GM23338 (cell line): ENCODE data around the gene DDX50. TPM values are rescaled to one million over a fixed set of nuclear protein-coding genes. Genes with fewer than 3 reads are reported as not detected.

Source experiments
- ATAC-seq: fragments of 200-7000 bp; cut with Tn5 transposase; 3 replicates; pipeline ENCODE4 v1.9.1; 2020
- DNase-seq: peaks from one replicate; pipeline ENCODE4 v3.0.0-alpha.2; 2015; ENCODE audit warnings: low spot score
- H2AFZ ChIP-seq: fragments of 200-600 bp; sonication (generic); 2 replicates; pipeline ENCODE4 v1.8.0; 2016; ENCODE audit warnings: antibody characterized with exemption, mild to moderate bottlenecking, moderate library complexity
- H3F3A ChIP-seq: fragments of 200-600 bp; sonication (generic); replicated peaks from 2 replicates; pipeline ENCODE4 v1.8.0; 2017; ENCODE audit warnings: antibody characterized with exemption, mixed run types, low read depth
- H3K27ac ChIP-seq: fragments of 200-600 bp; sonication (generic); 2 replicates; pipeline ENCODE4 v1.6.1; 2016; ENCODE audit warnings: low read depth
- H3K27me3 ChIP-seq: fragments of 200-600 bp; sonication (generic); 2 replicates; pipeline ENCODE4 v1.8.0; 2016; ENCODE audit warnings: mild to moderate bottlenecking, mixed run types, moderate library complexity; ENCODE audit not compliant: insufficient read depth
- H3K36me3 ChIP-seq: fragments of 200-600 bp; sonication (generic); 2 replicates; pipeline ENCODE4 v1.8.0; 2016; ENCODE audit warnings: mild to moderate bottlenecking; ENCODE audit not compliant: insufficient read depth
- H3K4me1 ChIP-seq: fragments of 200-600 bp; sonication (generic); 2 replicates; pipeline ENCODE4 v1.8.0; 2016; ENCODE audit warnings: mild to moderate bottlenecking, moderate library complexity; ENCODE audit not compliant: insufficient read depth
- H3K4me2 ChIP-seq: fragments of 200-600 bp; sonication (generic); 2 replicates; pipeline ENCODE4 v1.7.1; 2017; ENCODE audit warnings: mixed run types
- H3K4me3 ChIP-seq: fragments of 200-600 bp; sonication (generic); 2 replicates; pipeline ENCODE4 v1.6.1; 2016; ENCODE audit warnings: mixed run types
- H3K79me2 ChIP-seq: fragments of 200-600 bp; sonication (generic); replicated peaks from 2 replicates; pipeline ENCODE4 v1.8.0; 2017; ENCODE audit warnings: mild to moderate bottlenecking; ENCODE audit not compliant: insufficient read depth
- H3K9me2 ChIP-seq: fragments of 200-600 bp; sonication (generic); 2 replicates; pipeline ENCODE4 v1.8.0; 2017; ENCODE audit not compliant: insufficient read depth
- H4K20me1 ChIP-seq: fragments of 200-600 bp; sonication (generic); replicated peaks from 2 replicates; pipeline ENCODE4 v1.8.0; 2017; ENCODE audit warnings: mild to moderate bottlenecking; ENCODE audit not compliant: insufficient read depth
- H3K27ac Mint-ChIP-seq: 2 replicates; pipeline ENCODE4 v1.8.0; 2020; ENCODE audit warnings: inconsistent platforms, mild to moderate bottlenecking, moderate library complexity, mixed read lengths
- H3K27me3 Mint-ChIP-seq: 3 replicates; pipeline ENCODE4 v1.8.0; 2022; ENCODE audit warnings: low read depth, mild to moderate bottlenecking, moderate library complexity, mixed read lengths, inconsistent platforms; ENCODE audit not compliant: insufficient read depth, poor library complexity
- H3K36me3 Mint-ChIP-seq: 3 replicates; pipeline ENCODE4 v1.8.0; 2021; ENCODE audit warnings: low read depth, mild to moderate bottlenecking, inconsistent platforms, moderate library complexity, mixed read lengths
- H3K4me1 Mint-ChIP-seq: 3 replicates; pipeline ENCODE4 v1.8.0; 2020; ENCODE audit warnings: mild to moderate bottlenecking, inconsistent platforms, mixed read lengths
- H3K4me3 Mint-ChIP-seq: 3 replicates; pipeline ENCODE4 v1.8.0; 2021; ENCODE audit warnings: moderate library complexity, mild to moderate bottlenecking, inconsistent platforms, mixed read lengths
- H3K9me3 Mint-ChIP-seq: 3 replicates; pipeline ENCODE4 v1.8.0; 2020; ENCODE audit warnings: moderate library complexity, mild to moderate bottlenecking, inconsistent platforms, mixed read lengths
- CREB1 ChIP-seq: fragments of 250-450 bp; sonication (Bioruptor Pico); IDR thresholded peaks from 2 replicates; pipeline ENCODE4 v1.5.0; 2020; ENCODE audit warnings: low read depth, mild to moderate bottlenecking, moderate library complexity
- ETS1 ChIP-seq: IDR thresholded peaks from 2 replicates; pipeline ENCODE4 v1.6.1; 2016; ENCODE audit warnings: antibody characterized with exemption
- EZH2 ChIP-seq: fragments of 200-600 bp; sonication (generic); IDR thresholded peaks from one replicate; pipeline ENCODE4 v1.8.0; 2017; ENCODE audit warnings: antibody characterized with exemption, mild to moderate bottlenecking, low read depth; ENCODE audit not compliant: unreplicated experiment
- EZH2phosphoT487 ChIP-seq: fragments of 200-600 bp; sonication (generic); IDR thresholded peaks from one replicate; pipeline ENCODE4 v1.8.1; 2018; ENCODE audit warnings: antibody characterized with exemption; ENCODE audit not compliant: unreplicated experiment
- JUNB ChIP-seq: IDR thresholded peaks from one replicate; pipeline ENCODE4 v1.6.1; 2016; ENCODE audit warnings: antibody characterized with exemption; ENCODE audit not compliant: unreplicated experiment
- NANOG ChIP-seq: IDR thresholded peaks from 2 replicates; pipeline ENCODE4 v1.6.1; 2016; ENCODE audit warnings: antibody characterized with exemption, borderline replicate concordance
- POLR2AphosphoS5 ChIP-seq: IDR thresholded peaks from 2 replicates; pipeline ENCODE4 v1.6.1; 2016; ENCODE audit warnings: antibody characterized with exemption, low read depth
- REST ChIP-seq: IDR thresholded peaks from one replicate; pipeline ENCODE4 v1.6.1; 2018; ENCODE audit warnings: antibody characterized with exemption; ENCODE audit not compliant: unreplicated experiment
- STAT1 ChIP-seq: IDR thresholded peaks from one replicate; pipeline ENCODE4 v1.6.1; 2016; ENCODE audit warnings: antibody characterized with exemption; ENCODE audit not compliant: unreplicated experiment
- ZNF114 ChIP-seq: fragments of 250-450 bp; sonication (Bioruptor Pico); IDR thresholded peaks from 2 replicates; pipeline ENCODE4 v1.5.0; 2020; ENCODE audit warnings: mild to moderate bottlenecking, moderate library complexity
- ZNF331 ChIP-seq: fragments of 250-450 bp; sonication (Bioruptor Pico); IDR thresholded peaks from 2 replicates; pipeline ENCODE4 v1.5.0; 2020; ENCODE audit warnings: low read depth, mild to moderate bottlenecking, moderate library complexity
- polyA plus RNA-seq: library from polyadenylated mRNA; unstranded; fragments of >200 nt; fragmentation: Nextera tagmentation; extraction: Ambion mirVana; gene quantifications from 2 replicates; pipeline ENCODE4 v1.2.1, GENCODE V29; 2016
- total RNA-seq: library from RNA; depleted of rRNA; stranded (reverse); fragments of >200 nt; shearing (Covaris generic); gene quantifications from 2 replicates; pipeline ENCODE4 v1.2.3, GENCODE V29; 2014
- TF ChIP-seq, protein P1 (sequence below), 2 experiments: fragments of 200-600 bp in 1 of 2; sonication (generic) in 1 of 2; conservative IDR thresholded peaks; 2 replicates each; pipeline versions ENCODE4 v1.5.1 to v1.6.1; 2016 to 2017; ENCODE audit warnings: antibody characterized with exemption in 2 of 2, low read depth in 2 of 2, mild to moderate bottlenecking in 2 of 2, moderate library complexity in 1 of 2
- TF ChIP-seq, protein P2 (sequence below): fragments of 250-450 bp; sonication (Bioruptor Pico); IDR thresholded peaks from 2 replicates; pipeline ENCODE4 v1.5.0; 2020; ENCODE audit warnings: mild to moderate bottlenecking, moderate library complexity

The DDX50 gene
- total and polyA plus RNA-seq, 2 experiments from 2014 or later, result 37.2 TPM

DNA sequence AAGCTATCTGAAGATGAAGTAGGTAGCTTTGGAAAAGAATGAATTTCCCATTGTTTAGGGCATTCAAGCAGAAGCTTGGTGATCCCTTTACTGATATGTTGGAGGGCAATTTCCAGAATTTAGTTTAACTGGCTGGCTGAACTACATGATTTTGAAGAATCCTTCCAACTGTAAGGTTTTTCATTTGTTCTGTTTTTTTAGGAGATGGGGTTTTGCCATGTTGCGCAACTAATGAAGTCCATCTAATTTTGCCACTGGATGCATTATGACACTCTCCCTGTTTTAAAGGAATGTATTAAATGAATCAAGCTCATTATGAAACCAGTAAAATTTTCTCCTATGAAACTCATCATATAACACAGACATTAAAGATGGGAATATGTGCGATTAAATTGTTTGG lies 6.1 kb upstream of the DDX50 start:
- no peak for DNase-seq
- H3K36me3 Mint-ChIP-seq, result no peaks in the 10 kb centered on the region
- Histone ChIP-seq H4K20me1 (no peaks in the 10 kb centered on the region), H3K27ac (no peak overlapping the region), H3K4me3 (no peak overlapping the region), H3K36me3 (no peaks in the 10 kb centered on the region), H2AFZ (no peak overlapping the region), H3K79me2 (no peaks in the 10 kb centered on the region), H3K9me2 (no peaks in the 10 kb centered on the region), H3K4me1 (peaks cover 2% of the 10 kb centered on the region; the same call in 1 of the 2 replicates), H3F3A (0 out of 2 replicates have a peak, but pooled peaks cover 5% of the 10 kb centered on the region), H3K4me2 (no peak overlapping the region), H3K27me3 (no peaks in the 10 kb centered on the region)
- no peak overlapping the region for H3K27ac Mint-ChIP-seq
- H3K9me3 Mint-ChIP-seq, result no peaks in the 10 kb centered on the region
- H3K4me1 Mint-ChIP-seq, result peaks cover 2% of the 10 kb centered on the region; the same call in 2 of the 3 replicates
- TF ChIP-seq ZNF114 (CRISPR knock-in tag) (no peak), ZNF331 (CRISPR knock-in tag) (no peak), JUNB (no peak), CREB1 (CRISPR knock-in tag) (no peak), EZH2 (no peak), ETS1 (no peak), POLR2AphosphoS5 (no peak), NANOG (no peak), REST (no peak), EZH2phosphoT487 (no peak), STAT1 (no peak)
- TF ChIP-seq, protein P1, sequence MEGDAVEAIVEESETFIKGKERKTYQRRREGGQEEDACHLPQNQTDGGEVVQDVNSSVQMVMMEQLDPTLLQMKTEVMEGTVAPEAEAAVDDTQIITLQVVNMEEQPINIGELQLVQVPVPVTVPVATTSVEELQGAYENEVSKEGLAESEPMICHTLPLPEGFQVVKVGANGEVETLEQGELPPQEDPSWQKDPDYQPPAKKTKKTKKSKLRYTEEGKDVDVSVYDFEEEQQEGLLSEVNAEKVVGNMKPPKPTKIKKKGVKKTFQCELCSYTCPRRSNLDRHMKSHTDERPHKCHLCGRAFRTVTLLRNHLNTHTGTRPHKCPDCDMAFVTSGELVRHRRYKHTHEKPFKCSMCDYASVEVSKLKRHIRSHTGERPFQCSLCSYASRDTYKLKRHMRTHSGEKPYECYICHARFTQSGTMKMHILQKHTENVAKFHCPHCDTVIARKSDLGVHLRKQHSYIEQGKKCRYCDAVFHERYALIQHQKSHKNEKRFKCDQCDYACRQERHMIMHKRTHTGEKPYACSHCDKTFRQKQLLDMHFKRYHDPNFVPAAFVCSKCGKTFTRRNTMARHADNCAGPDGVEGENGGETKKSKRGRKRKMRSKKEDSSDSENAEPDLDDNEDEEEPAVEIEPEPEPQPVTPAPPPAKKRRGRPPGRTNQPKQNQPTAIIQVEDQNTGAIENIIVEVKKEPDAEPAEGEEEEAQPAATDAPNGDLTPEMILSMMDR (conservative IDR thresholded peaks at IDR 0.05; ENCODE audit: low read depth in 2 of 2), result no peak
- TF ChIP-seq, protein P2, sequence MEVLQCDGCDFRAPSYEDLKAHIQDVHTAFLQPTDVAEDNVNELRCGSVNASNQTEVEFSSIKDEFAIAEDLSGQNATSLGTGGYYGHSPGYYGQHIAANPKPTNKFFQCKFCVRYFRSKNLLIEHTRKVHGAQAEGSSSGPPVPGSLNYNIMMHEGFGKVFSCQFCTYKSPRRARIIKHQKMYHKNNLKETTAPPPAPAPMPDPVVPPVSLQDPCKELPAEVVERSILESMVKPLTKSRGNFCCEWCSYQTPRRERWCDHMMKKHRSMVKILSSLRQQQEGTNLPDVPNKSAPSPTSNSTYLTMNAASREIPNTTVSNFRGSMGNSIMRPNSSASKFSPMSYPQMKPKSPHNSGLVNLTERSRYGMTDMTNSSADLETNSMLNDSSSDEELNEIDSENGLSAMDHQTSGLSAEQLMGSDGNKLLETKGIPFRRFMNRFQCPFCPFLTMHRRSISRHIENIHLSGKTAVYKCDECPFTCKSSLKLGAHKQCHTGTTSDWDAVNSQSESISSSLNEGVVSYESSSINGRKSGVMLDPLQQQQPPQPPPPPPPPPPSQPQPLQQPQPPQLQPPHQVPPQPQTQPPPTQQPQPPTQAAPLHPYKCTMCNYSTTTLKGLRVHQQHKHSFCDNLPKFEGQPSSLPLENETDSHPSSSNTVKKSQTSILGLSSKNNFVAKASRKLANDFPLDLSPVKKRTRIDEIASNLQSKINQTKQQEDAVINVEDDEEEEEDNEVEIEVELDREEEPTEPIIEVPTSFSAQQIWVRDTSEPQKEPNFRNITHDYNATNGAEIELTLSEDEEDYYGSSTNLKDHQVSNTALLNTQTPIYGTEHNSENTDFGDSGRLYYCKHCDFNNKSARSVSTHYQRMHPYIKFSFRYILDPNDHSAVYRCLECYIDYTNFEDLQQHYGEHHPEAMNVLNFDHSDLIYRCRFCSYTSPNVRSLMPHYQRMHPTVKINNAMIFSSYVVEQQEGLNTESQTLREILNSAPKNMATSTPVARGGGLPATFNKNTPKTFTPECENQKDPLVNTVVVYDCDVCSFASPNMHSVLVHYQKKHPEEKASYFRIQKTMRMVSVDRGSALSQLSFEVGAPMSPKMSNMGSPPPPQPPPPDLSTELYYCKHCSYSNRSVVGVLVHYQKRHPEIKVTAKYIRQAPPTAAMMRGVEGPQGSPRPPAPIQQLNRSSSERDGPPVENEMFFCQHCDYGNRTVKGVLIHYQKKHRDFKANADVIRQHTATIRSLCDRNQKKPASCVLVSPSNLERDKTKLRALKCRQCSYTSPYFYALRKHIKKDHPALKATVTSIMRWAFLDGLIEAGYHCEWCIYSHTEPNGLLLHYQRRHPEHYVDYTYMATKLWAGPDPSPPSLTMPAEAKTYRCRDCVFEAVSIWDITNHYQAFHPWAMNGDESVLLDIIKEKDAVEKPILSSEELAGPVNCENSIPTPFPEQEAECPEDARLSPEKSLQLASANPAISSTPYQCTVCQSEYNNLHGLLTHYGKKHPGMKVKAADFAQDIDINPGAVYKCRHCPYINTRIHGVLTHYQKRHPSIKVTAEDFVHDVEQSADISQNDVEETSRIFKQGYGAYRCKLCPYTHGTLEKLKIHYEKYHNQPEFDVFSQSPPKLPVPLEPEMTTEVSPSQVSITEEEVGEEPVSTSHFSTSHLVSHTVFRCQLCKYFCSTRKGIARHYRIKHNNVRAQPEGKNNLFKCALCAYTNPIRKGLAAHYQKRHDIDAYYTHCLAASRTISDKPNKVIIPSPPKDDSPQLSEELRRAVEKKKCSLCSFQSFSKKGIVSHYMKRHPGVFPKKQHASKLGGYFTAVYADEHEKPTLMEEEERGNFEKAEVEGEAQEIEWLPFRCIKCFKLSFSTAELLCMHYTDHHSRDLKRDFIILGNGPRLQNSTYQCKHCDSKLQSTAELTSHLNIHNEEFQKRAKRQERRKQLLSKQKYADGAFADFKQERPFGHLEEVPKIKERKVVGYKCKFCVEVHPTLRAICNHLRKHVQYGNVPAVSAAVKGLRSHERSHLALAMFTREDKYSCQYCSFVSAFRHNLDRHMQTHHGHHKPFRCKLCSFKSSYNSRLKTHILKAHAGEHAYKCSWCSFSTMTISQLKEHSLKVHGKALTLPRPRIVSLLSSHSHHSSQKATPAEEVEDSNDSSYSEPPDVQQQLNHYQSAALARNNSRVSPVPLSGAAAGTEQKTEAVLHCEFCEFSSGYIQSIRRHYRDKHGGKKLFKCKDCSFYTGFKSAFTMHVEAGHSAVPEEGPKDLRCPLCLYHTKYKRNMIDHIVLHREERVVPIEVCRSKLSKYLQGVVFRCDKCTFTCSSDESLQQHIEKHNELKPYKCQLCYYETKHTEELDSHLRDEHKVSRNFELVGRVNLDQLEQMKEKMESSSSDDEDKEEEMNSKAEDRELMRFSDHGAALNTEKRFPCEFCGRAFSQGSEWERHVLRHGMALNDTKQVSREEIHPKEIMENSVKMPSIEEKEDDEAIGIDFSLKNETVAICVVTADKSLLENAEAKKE (CRISPR knock-in tag), result no peak
- no peaks in the 10 kb centered on the region for H3K27me3 Mint-ChIP-seq
- no peak for ATAC-seq
- no peak overlapping the region for H3K4me3 Mint-ChIP-seq
